H9 (cell line): Measurements from ENCODE around the gene PPIP5K2. TPM values are rescaled to one million over a fixed set of nuclear protein-coding genes. Genes with fewer than 3 reads are reported as not detected.
"Not testable (repeated sequence)": the region's sequence is repeated elsewhere in the genome, so short reads cannot be mapped to it uniquely, and the experiment has no call there.

Experiments used
- DNase-seq: peaks from one replicate; pipeline ENCODE4 v3.0.0-alpha.2; 2017
- H2AFZ ChIP-seq: one replicate; pipeline ENCODE4 v1.6.1; 2013; ENCODE audit warnings: mild to moderate bottlenecking, low read length, control low read depth, moderate library complexity
- H2AK5ac ChIP-seq: 2 replicates; pipeline ENCODE4 v1.6.1; 2013; ENCODE audit warnings: low read length, control low read depth, mixed read lengths; ENCODE audit not compliant: insufficient read length
- H2BK120ac ChIP-seq: one replicate; pipeline ENCODE4 v1.6.1; 2013; ENCODE audit warnings: low read depth, mild to moderate bottlenecking, low read length, control low read depth, inconsistent platforms; ENCODE audit not compliant: poor library complexity, severe bottlenecking
- H2BK12ac ChIP-seq: 2 replicates; pipeline ENCODE4 v1.6.1; 2013; ENCODE audit warnings: low read length, control low read depth, mixed read lengths, low read depth; ENCODE audit not compliant: insufficient read length
- H2BK15ac ChIP-seq: 2 replicates; pipeline ENCODE4 v1.6.1; 2013; ENCODE audit warnings: low read depth, low read length, control low read depth
- H2BK20ac ChIP-seq: one replicate; pipeline ENCODE4 v1.6.1; 2013; ENCODE audit warnings: low read depth, mild to moderate bottlenecking, low read length, control low read depth, inconsistent platforms; ENCODE audit not compliant: poor library complexity, severe bottlenecking
- H2BK5ac ChIP-seq: 2 replicates; pipeline ENCODE4 v1.6.1; 2013; ENCODE audit warnings: low read length, control low read depth, mixed read lengths; ENCODE audit not compliant: insufficient read length
- H3K14ac ChIP-seq: 2 replicates; pipeline ENCODE4 v1.6.1; 2013; ENCODE audit warnings: low read length, control low read depth; ENCODE audit not compliant: insufficient read depth
- H3K18ac ChIP-seq: 2 replicates; pipeline ENCODE4 v1.6.1; 2013; ENCODE audit warnings: low read depth, mild to moderate bottlenecking, mixed read lengths, low read length, control low read depth; ENCODE audit not compliant: insufficient read length
- H3K23ac ChIP-seq: 2 replicates; pipeline ENCODE4 v1.6.1; 2013; ENCODE audit warnings: low read length, control low read depth, mixed read lengths, low read depth; ENCODE audit not compliant: insufficient read length
- H3K23me2 ChIP-seq: 2 replicates; pipeline ENCODE4 v1.6.1; 2013; ENCODE audit warnings: low read depth, mild to moderate bottlenecking, mixed read lengths, low read length, control low read depth; ENCODE audit not compliant: insufficient read length, poor library complexity, severe bottlenecking
- H3K27ac ChIP-seq: 2 replicates; pipeline ENCODE4 v1.5.1; 2013; ENCODE audit warnings: low read length, control low read depth, mixed read lengths, low read depth; ENCODE audit not compliant: insufficient read length
- H3K27me3 ChIP-seq: 2 replicates; pipeline ENCODE4 v1.6.1; 2013; ENCODE audit warnings: low read length, control low read depth, inconsistent platforms; ENCODE audit not compliant: insufficient read depth
- H3K4ac ChIP-seq: 2 replicates; pipeline ENCODE4 v1.6.1; 2013; ENCODE audit warnings: low read depth, mild to moderate bottlenecking, control low read depth, inconsistent platforms, low read length, moderate library complexity
- H3K4me1 ChIP-seq: 2 replicates; pipeline ENCODE4 v1.6.1; 2013; ENCODE audit warnings: low read length, control low read depth, inconsistent platforms; ENCODE audit not compliant: insufficient read depth
- H3K4me2 ChIP-seq: 2 replicates; pipeline ENCODE4 v1.6.1; 2013; ENCODE audit warnings: low read length, control low read depth, mixed read lengths; ENCODE audit not compliant: insufficient read length, insufficient read depth
- H3K56ac ChIP-seq: 2 replicates; pipeline ENCODE4 v1.6.1; 2013; ENCODE audit warnings: low read depth, mild to moderate bottlenecking, mixed read lengths, low read length, control low read depth; ENCODE audit not compliant: insufficient read length
- H3K79me1 ChIP-seq: 2 replicates; pipeline ENCODE4 v1.6.1; 2013; ENCODE audit warnings: low read depth, mild to moderate bottlenecking, moderate library complexity, low read length, control low read depth, inconsistent platforms; ENCODE audit not compliant: insufficient read depth, poor library complexity, severe bottlenecking
- H3K79me2 ChIP-seq: 2 replicates; pipeline ENCODE4 v1.6.1; 2013; ENCODE audit warnings: low read length, control low read depth, inconsistent platforms; ENCODE audit not compliant: insufficient read depth
- H3K9ac ChIP-seq: 2 replicates; pipeline ENCODE4 v1.6.1; 2013; ENCODE audit warnings: low read length, control low read depth, mixed read lengths; ENCODE audit not compliant: insufficient read length; ENCODE audit errors: extremely low read depth
- H3K9me3 ChIP-seq: one replicate; pipeline ENCODE4 v1.6.1; 2013; ENCODE audit warnings: low read depth, low read length, inconsistent platforms; ENCODE audit not compliant: control insufficient read depth
- H3T11ph ChIP-seq: one replicate; pipeline ENCODE4 v1.6.1; 2013; ENCODE audit warnings: mild to moderate bottlenecking, low read length, control low read depth, inconsistent platforms
- H4K20me1 ChIP-seq: one replicate; pipeline ENCODE4 v1.6.1; 2013; ENCODE audit not compliant: control insufficient read depth, insufficient read length, insufficient read depth
- H4K5ac ChIP-seq: 2 replicates; pipeline ENCODE4 v1.6.1; 2013; ENCODE audit warnings: low read depth, mild to moderate bottlenecking, mixed read lengths, low read length, control low read depth; ENCODE audit not compliant: insufficient read length
- H4K8ac ChIP-seq: replicated peaks from 2 replicates; pipeline ENCODE4 v1.6.1; 2013; ENCODE audit warnings: low read length, control low read depth, mixed read lengths, low read depth; ENCODE audit not compliant: insufficient read length
- H4K91ac ChIP-seq: 2 replicates; pipeline ENCODE4 v1.6.1; 2013; ENCODE audit warnings: low read depth, mild to moderate bottlenecking, moderate library complexity, mixed read lengths, low read length, control low read depth; ENCODE audit not compliant: insufficient read length
- H3K27ac Mint-ChIP-seq, 3 experiments: 2 replicates in 2 of 3; 3 replicates in 1 of 3; pipeline ENCODE4 v1.8.0; 2020 to 2021; ENCODE audit warnings: mixed read lengths in 3 of 3, mild to moderate bottlenecking in 1 of 3, moderate library complexity in 1 of 3
- H3K27me3 Mint-ChIP-seq: 2 replicates; pipeline ENCODE4 v1.8.0; 2021; ENCODE audit warnings: low read depth, mild to moderate bottlenecking, moderate library complexity, mixed read lengths
- H3K36me3 Mint-ChIP-seq, 3 experiments: 2 replicates in 2 of 3; 3 replicates in 1 of 3; pipeline ENCODE4 v1.8.0; 2020 to 2021; ENCODE audit warnings: low read depth in 3 of 3, mixed read lengths in 3 of 3; ENCODE audit not compliant: insufficient read depth in 1 of 3
- H3K4me1 Mint-ChIP-seq, 2 experiments: 2 replicates each; pipeline ENCODE4 v1.8.0; 2020; ENCODE audit warnings: mixed read lengths in 2 of 2
- H3K4me3 Mint-ChIP-seq, 2 experiments: 2 replicates in 1 of 2; 3 replicates in 1 of 2; pipeline ENCODE4 v1.8.0; 2020 to 2021; ENCODE audit warnings: mild to moderate bottlenecking in 2 of 2, mixed read lengths in 2 of 2, moderate library complexity in 1 of 2
- H3K9me3 Mint-ChIP-seq, 2 experiments: 2 replicates in 1 of 2; 3 replicates in 1 of 2; pipeline ENCODE4 v1.8.0; 2020; ENCODE audit warnings: mild to moderate bottlenecking in 2 of 2, mixed read lengths in 2 of 2, moderate library complexity in 1 of 2
- WGBS: extraction: QIAGEN DNeasy Blood & Tissue Kit; methylation state at CpG from one replicate; pipeline ENCODE4 v1.1.7; 2013; ENCODE audit warnings: missing lambda C conversion rate, low lambda C conversion rate, mixed read lengths; ENCODE audit not compliant: insufficient read length; ENCODE audit errors: extremely low coverage; 5-methylcytosine and 5-hydroxymethylcytosine counted together
- long read RNA-seq: library from polyadenylated mRNA; unstranded; transcript quantifications from one replicate; pipeline ENCODE4 v2.0.0, GENCODE V29; 2020
- total RNA-seq: library from RNA; stranded (reverse); gene quantifications from 2 replicates; pipeline ENCODE4 v1.2.1, GENCODE V29; 2021
- TF ChIP-seq, protein P1 (sequence below): fragments of 200-600 bp; sonication (generic); conservative IDR thresholded peaks from 3 replicates; pipeline ENCODE4 v1.8.0; 2021; ENCODE audit warnings: antibody characterized with exemption, mild to moderate bottlenecking

PPIP5K2 gene
- total RNA-seq, result 42.6 and 43.8 TPM in 2 replicates
- long read RNA-seq, partial matches to known transcripts, result 28 of 36 reads
- long read RNA-seq, other reads (novel, unspliced or antisense), result 8 of 36 reads

DNA sequence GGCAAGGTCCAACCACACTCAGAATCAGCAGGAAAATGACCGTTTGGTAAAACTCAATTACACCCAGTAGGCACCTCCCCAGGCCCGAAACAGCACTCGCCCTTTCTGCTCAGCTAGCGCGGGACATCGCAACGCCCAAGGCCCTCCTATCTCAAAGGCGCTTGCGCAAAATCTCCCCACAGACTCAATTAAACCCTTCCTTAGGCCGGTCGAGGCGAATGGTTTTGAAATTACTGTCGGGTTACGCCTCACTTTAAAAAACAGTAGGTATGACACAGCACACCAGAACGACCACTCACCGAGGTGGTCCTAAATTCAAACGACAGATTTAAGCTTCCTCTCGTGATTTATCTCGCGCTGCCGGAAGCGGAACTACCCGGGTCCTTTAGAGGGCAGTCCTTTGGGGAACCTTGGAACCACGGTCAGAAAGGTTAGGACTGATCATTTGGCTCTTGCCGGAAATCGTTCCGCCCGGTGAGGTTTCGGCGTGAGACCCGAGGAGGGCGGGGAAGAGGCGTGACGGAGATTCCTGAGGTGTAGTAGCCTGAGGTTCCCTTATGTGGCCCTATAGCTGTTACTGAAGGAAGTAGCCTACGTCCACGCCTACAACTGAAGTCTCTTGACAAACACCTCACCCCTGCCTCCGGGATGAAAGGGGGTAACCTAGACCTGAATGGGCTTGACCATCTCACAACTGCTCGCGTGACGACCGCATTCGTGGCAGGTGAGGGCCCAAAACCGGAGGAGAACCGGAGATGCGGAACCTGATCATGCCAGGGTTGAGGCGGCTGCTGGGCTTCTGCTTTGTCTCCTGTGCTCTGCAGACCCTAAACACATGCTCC is at the start of gene PPIP5K2, which contains the start of gene GIN1:
PPIP5K2 (plus strand) TSS at position 537 of the 842 bp plus-strand sequence. CDS start 9,289 bp downstream, outside the sequence.
GIN1 (minus strand) TSS at position 374 of the 842 bp plus-strand sequence. CDS start 11,431 bp downstream, outside the sequence.
- Mint-ChIP-seq H3K9me3 (no peaks in the 10 kb centered on the region), H3K27me3 (no peaks in the 10 kb centered on the region), H3K4me1 (peaks cover 15 to 17% of the 10 kb centered on the region in 2 experiments), H3K27ac (peak within 1 kb of the TSS; percentile 100), H3K4me3 (peak within 1 kb of the TSS; percentile 97 to 99), H3K36me3 (peaks cover 0 to 2% (median 0%) of the 10 kb centered on the region in 3 experiments; a peak in 1 of 7 replicates)
- Histone ChIP-seq H3K4ac (no peak within 1 kb of the TSS; the same call in 1 of the 2 replicates), H2AK5ac (no peak within 1 kb of the TSS), H3K18ac (peak within 1 kb of the TSS; percentile 86), H2BK12ac (no peak within 1 kb of the TSS), H4K8ac (peak within 1 kb of the TSS; percentile 15), H3K14ac (peak within 1 kb of the TSS; percentile 89), H3K79me1 (no peaks in the 10 kb centered on the region), H3K27me3 (no peaks in the 10 kb centered on the region), H3K27ac (peak within 1 kb of the TSS; percentile 92), H3K23me2 (peaks cover 4% of the 10 kb centered on the region), H3K9ac (peak within 1 kb of the TSS; percentile 95), H2BK5ac (no peak within 1 kb of the TSS), H3K4me2 (peak within 1 kb of the TSS; percentile 95), H3K9me3 (no peaks in the 10 kb centered on the region), H4K5ac (peak within 1 kb of the TSS; percentile 28), H2BK120ac (peak within 1 kb of the TSS; percentile 0), H4K20me1 (no peaks in the 10 kb centered on the region), H2BK15ac (no peak within 1 kb of the TSS), H2AFZ (peak within 1 kb of the TSS; percentile 24), H4K91ac (no peak within 1 kb of the TSS), H3T11ph (no peak within 1 kb of the TSS), H3K4me1 (no peaks in the 10 kb centered on the region), H3K79me2 (no peaks in the 10 kb centered on the region), H3K23ac (no peak within 1 kb of the TSS), H2BK20ac (no peak within 1 kb of the TSS), H3K56ac (peak within 1 kb of the TSS; percentile 30)
- peak; percentile 97 for DNase-seq
- TF ChIP-seq, protein P1, sequence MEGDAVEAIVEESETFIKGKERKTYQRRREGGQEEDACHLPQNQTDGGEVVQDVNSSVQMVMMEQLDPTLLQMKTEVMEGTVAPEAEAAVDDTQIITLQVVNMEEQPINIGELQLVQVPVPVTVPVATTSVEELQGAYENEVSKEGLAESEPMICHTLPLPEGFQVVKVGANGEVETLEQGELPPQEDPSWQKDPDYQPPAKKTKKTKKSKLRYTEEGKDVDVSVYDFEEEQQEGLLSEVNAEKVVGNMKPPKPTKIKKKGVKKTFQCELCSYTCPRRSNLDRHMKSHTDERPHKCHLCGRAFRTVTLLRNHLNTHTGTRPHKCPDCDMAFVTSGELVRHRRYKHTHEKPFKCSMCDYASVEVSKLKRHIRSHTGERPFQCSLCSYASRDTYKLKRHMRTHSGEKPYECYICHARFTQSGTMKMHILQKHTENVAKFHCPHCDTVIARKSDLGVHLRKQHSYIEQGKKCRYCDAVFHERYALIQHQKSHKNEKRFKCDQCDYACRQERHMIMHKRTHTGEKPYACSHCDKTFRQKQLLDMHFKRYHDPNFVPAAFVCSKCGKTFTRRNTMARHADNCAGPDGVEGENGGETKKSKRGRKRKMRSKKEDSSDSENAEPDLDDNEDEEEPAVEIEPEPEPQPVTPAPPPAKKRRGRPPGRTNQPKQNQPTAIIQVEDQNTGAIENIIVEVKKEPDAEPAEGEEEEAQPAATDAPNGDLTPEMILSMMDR, result no peak
- WGBS, result no CpG with 5 or more reads among the region's 46 CpGs

DNA sequence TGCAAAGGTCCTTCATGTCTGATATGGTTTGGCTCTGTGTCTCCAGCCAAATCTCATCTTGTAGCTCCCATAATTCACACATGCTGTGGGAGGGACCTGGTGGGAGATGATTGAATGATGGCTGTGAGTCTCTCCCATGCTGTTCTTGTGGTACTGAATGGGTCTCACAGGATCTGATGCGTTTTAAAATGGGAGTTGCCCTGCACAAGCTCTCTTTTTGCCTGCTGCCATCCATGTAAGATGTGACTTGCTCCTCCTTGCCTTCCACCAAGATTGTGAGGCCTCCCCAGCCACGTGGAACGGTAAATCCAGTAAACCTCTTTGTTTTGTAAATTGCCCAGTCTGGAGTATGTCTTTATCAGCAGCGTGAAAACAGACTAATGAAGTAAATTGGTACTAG is 46.6 kb upstream of the PPIP5K2 start:
- not testable (repeated sequence) for DNase-seq, H3K27me3 ChIP-seq, H2AFZ ChIP-seq, H3K23ac ChIP-seq, H3K4me2 ChIP-seq, H3K27ac ChIP-seq, H4K8ac ChIP-seq, H2BK15ac ChIP-seq, H3K23me2 ChIP-seq, H2BK20ac ChIP-seq, H2BK5ac ChIP-seq, H3K18ac ChIP-seq, H3K27me3 Mint-ChIP-seq, H3K79me1 ChIP-seq, H2BK12ac ChIP-seq, H4K20me1 ChIP-seq, H2AK5ac ChIP-seq, H4K5ac ChIP-seq, H3K4me1 Mint-ChIP-seq, H3T11ph ChIP-seq, H4K91ac ChIP-seq, H3K56ac ChIP-seq, H3K27ac Mint-ChIP-seq, H3K4ac ChIP-seq, H3K9ac ChIP-seq, H3K14ac ChIP-seq, H3K9me3 ChIP-seq, H3K4me1 ChIP-seq, H2BK120ac ChIP-seq, H3K4me3 Mint-ChIP-seq, H3K79me2 ChIP-seq
- peaks cover 10 to 33% (median 24%) of the 10 kb centered on the region in 3 experiments for H3K36me3 Mint-ChIP-seq
- no CpG with 5 or more reads among the region's 4 CpGs for WGBS
- H3K9me3 Mint-ChIP-seq, result peaks cover 54 to 56% of the 10 kb centered on the region in 2 experiments
